Umbilical cord (tissue), 2 donors: ENCODE measurements around the gene APC2. TPM values are rescaled to one million over a fixed set of nuclear protein-coding genes. Genes with fewer than 3 reads are reported as not detected.
"Not testable (repeated sequence)": the region's sequence is repeated elsewhere in the genome, so short reads cannot be mapped to it uniquely, and the experiment has no call there.

Experiments
- DNase-seq: peaks from one replicate; pipeline ENCODE4 v3.0.0-alpha.2; 2015; ENCODE audit warnings: low spot score
- total RNA-seq: library from RNA; depleted of rRNA; stranded (reverse); fragments of >200 nt; gene quantifications from one replicate; pipeline ENCODE4 v1.2.3, GENCODE V29; 2014; ENCODE audit warnings: low replicate concordance; ENCODE audit not compliant: insufficient read depth

The APC2 gene
- total RNA-seq, 1 donor from 2014 or later = 0.72 TPM

DNA sequence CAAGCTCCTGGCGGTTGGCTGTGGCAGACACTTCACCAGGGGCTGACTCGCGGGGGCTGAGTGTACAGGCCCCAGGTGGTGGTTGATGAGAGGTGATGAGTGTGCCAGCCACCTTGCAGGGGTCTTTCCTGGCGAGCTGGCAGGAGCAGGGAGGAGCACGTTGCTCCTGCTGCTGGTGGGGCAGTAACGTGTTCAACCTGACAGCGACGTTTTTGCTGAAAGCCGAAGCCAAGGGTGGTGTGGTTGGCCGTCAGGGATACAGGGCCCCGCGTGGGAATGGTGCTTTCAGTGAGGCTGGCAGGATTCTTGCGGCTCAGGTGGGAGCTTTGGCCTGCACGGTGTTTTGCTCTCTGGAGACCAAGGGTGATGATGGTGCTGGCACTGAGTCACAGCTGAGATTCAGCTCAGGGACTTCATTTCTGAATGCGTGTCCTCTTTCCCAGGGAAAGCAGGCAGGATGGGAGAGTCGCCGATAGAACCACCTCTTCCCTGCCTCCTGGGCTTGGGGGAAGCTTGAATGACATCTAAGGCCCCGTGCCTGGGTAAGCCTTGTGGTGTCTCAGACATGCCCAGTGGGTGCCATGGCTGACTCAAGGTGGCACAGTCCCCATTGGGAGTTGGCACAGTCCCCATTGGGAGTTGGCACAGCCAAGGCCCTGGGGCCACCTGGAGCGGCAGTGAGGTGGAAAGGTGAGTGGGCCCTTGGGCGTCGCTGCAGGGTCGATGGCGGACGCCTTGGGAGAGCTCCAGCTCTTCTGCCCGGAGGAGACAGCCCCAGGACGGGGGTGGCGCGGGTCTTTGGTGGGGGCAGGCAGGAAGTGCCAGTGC lies 33.7 kb upstream of the APC2 start:
- no peak for DNase-seq

DNA sequence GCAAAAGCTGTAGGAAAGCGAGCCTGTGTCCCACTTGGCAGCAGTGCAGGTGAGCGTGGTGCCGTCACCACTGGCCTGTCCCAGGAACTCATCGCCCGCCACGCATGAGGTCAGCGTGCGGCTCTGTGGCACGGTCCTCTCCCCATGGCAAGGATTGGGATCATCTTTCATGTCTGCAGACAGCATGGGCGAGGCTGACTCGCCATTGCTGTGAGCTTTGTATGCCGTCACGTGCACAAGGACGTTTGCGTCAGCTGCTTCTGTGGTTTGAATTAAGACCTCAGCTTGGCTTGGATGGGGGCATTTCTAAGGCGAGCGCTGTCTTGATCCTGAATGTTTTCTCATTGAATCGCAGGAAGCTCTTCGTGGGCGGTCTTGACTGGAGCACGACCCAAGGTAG lies 32.8 kb upstream of the APC2 start:
- DNase-seq = no peak

DNA sequence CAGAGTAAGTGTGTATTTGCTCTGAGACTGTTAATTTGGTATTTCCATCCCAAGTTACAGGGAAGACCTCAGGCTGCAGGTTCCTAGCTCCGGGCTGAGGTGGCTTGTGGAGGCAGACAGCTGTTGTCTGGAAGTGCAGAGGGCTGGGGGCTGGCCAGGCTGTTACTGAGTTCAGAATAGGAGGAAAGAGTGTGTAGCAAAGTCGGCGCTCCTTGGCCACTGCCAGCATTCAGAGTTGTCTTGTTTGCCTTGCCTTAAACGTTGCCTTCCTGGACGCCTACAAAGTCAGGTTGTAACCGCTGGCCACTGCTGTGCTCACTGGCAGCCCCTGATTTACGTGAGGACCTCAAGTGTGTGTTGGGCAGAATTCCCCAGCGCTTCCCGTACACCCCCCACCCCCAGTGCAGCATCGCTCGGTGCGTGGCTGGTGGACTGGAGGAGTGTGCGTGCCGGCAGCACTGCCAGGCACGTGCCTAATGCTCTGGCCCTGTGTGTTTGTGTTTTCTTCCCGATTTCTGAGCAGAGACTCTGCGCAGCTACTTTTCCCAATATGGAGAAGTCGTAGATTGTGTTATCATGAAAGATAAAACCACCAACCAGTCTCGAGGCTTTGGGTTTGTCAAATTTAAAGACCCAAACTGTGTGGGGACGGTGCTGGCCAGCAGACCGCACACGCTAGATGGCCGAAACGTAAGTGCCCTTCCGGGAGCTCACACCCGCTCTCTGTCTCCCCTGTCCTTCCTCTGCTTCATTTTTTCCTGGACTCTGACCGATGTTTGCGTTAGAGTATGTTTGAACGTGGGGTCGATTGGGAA lies 32.0 kb upstream of the APC2 start:
- DNase-seq = no peak

DNA sequence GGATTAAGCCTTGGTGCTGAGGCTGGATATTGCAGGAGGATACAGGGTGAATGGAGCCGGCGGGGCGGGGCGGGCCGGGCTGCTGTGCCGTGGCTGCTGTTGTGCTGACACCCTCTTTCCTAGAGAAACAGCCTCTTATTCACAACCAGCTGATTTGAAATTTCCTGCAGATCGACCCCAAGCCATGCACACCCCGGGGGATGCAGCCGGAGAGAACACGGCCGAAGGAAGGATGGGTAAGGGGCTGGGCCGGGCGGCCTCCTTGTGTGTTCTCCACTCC lies 31.5 kb upstream of the APC2 start:
- no peak for DNase-seq

DNA sequence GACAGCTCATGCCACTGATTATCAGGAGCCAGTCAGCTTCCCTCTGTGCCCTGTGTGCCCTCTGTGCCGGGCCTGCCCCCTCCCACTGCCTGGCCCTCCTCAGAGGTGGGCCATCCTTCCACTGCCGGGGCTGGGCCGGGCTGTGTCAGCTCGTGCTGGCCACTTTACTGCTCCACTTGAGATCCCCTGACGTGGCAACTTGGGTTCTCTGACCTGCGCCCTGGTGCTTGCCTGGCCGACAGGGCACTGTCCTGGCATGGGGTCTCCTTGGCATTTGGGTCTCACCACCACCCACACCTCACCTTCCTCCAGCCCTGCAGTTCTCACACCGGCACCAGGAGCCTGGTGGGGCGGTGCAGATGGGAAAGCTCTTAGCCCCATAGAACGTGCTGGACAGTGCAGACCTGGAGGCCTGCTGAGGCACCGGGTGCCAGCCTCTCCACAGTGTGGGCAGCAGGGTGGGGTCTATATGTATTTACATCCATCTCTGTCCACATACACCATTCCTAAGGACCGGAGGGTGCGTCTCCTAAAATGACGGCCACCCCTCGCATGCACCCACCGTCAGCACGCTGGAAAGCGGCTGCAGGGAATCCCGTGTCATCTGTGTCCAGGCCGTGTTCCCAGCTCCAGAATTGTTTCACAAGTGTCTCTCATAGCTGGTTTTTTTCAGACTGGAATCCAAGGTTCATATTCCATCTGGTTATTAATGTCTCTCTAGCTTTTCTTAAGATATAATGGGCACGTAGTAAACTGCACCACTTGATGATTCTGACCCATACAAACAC lies 30.8 kb upstream of the APC2 start:
- no peak for DNase-seq

DNA sequence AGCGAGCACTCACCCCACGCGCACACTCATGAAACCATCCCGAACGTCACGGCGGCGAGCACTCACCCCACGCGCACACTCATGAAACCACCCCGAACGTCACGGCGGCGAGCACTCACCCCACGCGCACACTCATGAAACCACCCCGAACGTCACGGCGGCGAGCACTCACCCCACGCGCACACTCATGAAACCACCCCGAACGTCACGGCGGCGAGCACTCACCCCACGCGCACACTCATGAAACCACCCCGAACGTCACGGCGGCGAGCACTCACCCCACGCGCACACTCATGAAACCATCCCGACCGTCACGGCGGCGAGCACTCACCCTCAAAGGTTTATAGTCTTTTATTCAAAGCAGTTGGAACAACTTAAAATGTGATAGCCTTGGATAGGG lies 29.8 kb upstream of the APC2 start:
- not testable (repeated sequence) for DNase-seq

DNA sequence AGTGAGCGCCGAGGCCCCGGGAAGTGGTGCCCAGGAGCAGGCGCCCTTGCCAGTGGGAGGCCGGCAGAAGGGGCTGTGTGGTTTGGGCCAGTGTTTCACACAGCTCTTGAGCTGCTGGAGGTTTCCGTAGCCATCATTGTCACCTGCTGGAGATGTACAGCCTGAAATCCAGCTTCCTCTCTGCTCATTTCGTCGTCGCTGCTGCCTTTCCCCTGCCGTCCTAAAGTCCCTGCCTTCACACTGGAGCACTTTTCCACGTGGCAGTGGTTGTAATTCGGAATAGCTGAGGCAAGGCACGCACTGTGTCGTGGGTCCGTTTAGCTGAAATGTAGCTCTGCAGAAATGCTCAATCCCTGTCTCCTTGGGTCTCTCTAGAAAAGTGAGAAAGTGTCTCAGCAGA lies 29.3 kb upstream of the APC2 start:
- no peak for DNase-seq

DNA sequence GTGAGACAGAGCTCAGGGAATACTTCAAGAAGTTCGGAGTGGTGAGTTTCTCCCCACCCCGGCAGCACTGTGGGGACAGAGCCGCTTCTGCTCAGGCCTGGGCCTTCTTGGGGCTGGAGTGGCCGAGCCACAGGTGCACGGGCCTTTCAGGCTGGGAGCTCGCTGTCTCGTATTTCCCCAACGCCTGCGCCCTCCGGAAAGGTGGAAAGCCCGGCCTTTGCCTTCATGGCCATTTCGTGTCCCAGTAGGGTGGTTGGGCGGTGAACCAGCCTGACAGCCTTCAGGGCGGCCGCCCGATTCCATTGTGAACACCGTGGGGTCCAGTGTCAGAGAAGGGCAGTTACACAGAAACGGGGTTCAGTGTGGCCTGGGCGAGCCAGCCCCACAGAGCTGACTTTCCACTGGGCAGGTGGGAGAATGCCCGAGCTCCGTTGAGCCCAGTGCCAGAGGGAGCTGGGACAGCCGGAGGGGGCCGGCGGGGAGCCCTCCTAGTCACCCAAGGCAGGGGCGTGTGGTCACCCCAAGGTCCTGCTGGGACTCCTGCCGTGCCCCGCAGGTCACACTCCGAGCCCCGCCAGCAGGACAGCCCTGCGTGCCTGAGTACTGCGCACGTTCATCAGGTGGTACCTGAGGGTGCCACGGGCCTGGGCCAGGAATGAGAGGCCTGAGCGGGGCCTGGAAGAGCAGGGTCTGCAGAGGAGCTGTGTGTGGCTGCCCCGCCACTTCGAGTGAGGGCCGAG lies 28.5 kb upstream of the APC2 start:
- no peak for DNase-seq

DNA sequence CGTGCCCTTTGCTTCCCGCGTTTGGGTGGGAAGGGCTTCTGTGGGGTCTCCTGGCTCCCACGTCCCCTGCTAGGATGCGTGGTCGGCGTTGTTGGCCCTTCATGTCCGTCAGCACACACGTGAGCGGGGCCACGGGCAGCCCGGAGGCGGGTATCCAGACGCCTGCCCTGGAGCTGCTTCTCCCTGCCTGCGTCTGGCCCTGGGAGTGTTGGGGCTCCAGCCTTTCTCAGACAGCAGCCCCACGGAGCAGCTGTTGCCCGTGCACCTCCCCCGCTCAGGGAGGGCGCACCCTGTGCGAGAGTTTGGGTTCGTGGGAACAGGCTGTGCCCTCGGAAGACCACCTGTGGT lies 28.0 kb upstream of the APC2 start:
- DNase-seq = no peak

DNA sequence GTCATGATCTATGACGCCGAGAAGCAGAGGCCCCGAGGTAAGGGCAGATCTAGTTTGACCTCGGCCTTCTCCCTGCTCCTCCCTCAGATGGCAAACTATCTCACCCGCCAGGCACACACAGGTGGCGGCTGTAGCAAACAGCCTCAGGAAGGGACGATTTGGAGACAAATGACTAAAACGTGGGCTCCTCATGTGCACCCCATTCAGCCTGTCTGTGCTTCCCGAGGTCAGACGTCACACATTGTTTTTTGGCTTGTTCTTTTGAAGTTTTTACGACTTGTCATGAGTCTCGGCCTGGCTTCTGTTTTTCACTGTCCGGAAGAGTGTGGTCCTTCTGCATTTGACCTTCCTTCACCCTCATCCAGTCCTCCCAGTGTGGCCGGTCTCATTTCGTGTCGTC lies 27.6 kb upstream of the APC2 start:
- no peak for DNase-seq

DNA sequence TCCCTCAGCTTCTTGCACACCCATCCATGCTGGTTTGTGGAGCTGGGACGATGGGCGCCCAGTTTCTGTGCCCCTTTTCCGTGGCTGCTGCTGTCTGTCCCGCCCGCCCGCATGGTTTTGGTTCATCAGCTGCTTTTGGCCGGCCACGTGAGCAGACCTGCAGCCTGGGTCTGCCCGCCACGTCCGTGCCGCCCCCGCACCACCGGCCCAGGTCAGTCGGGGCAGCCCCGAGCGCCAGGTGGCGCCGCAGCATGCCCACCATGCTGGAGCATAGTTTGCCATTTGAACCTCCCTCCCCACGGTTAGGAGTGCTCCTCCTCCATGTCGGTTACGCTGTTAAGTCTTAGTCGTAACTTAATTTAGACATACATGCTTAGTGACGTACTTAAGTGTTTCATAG lies 27.0 kb upstream of the APC2 start:
- DNase-seq = no peak

DNA sequence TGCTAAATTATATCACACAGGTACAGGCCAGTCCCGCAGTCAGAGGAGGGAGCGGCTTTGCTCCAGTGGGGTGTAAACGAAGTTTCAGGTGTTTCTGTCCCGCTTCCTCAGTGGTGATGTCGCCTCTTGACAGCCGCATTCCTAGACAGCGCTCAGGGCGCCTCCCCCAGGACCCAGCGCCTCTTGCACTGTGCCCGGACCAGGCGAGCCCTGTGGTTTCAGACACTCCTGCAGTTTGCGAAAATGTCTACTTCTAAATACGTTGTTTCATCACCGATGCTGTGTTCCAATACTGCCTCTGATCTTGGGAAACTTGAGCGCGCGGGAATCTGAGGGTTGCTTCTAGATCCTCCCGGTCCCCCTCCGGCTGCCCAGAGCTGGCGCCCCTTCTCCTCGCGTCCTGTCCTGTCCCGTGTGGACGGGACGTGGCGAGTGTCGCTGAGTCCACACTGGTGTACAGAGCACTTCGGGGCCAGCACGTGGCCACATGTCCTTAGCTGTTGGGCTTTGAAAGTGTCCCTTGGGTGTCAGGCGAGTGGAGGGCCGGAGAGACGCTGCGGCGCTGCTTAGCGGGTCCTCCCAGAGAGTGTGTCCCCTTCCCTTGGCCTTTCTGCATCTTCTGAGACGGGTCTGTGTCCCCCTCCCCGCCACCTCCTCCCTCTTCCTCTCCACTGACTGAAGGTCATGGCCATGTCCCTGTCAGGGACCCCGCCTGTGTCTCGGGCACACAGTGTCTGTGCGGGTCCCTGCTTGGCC lies 26.3 kb upstream of the APC2 start:
- DNase-seq = no peak

DNA sequence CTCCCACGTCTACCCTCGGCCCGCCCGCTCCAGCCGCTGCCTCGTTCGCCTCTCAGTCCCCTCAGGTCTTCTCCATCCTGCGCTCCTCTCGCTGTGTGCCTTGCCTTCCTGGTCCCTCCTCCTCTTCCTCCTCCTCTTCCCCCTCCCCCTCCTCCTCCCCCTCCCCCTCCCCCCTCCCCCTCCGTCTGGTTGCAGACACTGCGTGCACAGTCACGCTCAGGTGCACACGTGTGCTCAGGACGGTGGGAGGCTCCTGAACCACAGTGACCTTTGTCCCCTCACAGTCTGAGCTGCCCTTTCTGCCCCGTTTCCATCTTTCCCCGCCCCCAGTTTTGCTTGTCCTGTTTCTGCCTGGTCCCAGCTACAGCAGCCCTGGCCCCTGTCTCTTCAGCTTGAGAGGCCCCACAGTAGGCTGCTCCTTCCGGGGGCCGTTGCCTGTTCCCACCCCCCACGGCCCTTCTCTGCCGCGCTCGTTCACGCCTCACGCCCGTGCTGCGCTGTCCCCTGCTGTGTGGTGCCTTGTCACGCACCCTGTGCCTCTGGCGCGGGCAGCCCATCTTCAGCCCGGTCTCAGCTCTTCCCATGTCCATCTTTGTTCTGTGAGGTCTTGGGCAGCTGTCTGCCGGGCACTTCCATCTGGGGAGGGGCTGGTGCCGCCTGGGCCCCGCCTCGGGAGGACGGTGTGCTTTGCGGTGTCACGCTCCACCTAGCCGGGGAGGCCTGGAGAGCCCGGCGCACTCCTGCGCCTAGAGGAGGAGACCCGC lies 25.5 kb upstream of the APC2 start:
- no peak for DNase-seq

DNA sequence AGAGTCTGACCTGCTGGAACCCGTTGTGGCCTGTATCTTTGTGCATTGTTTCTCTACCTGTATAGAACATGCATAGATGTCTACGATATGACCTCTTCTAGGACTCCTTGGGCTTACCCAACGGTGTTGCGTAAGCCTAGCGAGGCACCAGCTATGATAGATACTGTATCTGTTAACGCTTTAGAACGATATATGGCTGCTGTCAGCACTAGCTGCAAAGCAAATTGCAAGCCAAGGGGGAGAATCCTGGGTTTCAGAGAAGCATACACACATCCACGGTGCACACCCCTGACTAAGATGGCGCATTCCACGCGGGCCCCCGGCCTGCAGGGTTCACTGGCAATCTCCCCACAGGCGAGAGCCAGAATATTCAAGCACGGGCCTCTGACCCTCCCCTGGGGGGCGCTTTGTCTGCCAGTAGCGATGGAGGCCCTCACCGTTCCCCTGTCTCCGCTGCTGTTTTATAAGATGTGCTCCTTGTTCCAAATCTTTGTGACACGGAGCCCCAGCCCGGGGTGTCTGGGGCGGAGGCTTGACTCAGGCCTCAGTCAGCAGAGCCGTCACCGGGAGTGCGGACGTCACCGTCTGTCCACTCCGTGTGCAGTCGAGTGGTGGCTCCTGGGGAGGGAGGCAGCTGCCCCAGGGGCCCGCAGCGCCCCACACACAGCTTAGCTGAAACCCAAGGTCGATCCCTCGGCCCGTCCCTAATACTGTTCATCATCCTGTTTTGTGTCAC lies 24.7 kb upstream of the APC2 start:
- peak; percentile 39 for DNase-seq

DNA sequence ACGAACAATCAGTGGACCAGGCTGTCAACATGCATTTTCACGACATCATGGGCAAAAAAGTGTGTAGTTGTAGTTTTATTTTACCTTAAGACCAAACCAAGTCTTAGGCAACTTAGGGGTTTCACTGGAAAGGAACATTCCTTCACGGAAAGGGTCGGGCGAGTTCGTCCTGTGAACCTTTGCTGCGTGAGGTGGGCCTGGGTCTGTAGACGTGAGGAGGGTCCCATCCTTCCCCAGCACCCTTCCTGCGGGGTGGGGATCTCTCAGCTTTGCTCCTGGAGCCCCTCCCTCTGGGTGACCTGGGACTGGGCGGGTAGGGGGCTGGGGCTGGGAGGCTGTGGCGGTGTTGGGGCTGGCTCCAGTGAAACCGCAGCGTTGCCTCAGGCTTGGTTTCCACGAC lies 24.0 kb upstream of the APC2 start:
- no peak for DNase-seq

DNA sequence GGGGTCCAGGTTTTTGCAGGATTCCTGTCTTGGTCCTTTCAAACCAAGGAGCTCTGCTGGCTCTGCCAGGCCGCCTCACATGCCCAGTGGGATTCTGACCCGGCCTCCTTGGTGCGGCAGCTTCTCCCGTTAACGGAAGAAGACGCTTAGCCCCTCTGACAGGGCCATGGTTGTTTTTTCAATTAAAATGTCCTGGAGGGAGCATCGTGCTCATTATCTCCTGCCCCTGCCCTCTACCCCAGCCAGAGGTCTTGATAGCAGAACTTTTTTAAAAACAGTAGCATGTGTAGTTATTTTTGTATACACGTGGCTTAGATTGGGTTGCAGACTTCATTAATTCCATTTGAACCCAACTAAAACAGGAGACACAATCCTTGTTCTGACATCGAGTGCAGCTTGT lies 23.2 kb upstream of the APC2 start:
- no peak for DNase-seq

DNA sequence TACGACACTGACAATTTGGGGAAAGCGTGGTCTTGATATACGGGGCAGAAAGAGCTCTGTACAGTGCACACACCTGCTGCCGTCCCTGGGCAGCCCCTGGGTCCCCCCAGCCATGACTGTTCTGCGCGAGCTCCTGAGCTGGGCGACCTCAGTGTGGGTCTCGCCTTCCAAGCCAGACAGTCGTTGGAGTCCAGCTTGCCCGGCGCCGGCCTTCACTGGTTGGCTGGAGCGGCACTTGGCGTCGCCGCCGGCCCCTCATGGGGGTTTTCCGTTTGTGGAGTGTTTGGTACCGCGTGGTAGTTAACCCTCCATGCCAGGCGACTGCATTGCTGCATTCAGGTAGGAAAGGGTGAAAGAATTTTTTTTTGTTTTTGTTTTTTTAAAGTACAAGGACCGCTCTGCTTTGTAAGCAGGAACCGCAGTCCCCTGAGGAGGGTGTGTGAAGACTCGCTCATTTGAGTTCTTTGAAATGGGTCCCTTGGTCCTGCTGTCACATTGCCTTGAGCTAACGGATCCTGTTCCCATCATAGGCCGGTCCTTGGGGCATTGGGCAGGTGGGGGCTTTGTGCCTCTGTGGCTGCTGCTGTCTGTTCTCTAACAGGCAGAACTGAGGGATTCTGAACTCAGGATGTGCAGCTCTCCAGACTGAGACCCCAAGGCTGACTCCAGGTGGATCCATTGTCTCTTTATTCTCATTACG lies 22.6 kb upstream of the APC2 start:
- no peak for DNase-seq

DNA sequence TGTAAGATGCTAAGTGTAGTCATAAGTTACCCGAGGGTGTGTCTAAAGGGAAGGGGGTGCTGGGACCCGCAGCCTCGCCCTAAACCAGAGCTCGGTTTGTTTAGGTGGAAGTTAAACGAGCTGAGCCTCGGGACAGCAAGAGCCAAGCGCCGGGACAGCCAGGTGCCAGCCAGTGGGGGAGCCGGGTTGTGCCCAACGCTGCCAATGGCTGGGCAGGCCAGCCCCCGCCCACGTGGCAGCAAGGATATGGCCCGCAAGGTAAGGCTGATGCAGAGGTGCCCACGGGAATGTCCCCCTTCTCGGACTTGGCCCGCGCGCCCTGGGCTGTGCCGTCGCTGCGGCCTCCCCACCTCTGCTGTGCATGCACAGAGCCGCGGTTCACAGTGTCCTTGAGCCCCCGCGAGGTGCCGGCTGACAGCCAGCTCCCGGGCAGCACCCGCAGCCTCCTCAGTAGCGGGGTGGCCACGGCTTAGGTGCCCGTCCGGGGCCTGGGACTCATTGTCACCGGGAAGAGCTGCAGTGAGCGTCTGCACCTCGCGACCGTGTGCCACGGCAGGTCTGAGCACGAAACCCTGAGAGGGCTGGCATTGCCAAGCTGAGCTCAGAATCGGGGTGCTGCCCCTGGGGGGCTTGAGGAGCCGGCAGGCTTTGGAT lies 21.1 kb upstream of the APC2 start:
- DNase-seq = no peak

DNA sequence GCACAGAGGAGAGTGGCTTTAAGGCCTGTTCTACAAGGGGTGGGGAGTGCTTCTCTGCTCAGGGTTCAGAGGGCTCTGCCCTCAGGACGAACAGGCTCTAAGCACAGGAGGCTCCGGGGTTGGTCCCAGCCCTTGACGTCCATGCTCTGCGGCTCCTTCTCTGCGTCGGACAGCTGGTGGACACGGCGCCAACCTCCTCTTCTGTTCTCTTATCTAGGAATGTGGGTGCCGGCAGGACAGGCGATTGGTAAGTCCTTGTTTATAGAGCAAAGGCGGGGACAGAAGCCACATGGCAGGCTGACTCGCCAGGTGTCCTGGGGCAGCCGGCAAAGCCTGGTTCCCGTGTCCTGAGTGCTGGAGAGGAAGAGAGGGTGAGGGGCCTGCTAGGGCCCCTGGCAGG lies 20.2 kb upstream of the APC2 start:
- DNase-seq = no peak
